Left ventricle myocardium inferior (tissue), 1 donor: Measurements from ENCODE around the gene ABCD2. TPM values are rescaled to one million over a fixed set of nuclear protein-coding genes. Genes with fewer than 3 reads are reported as not detected.

Experiments
- DNase-seq: peaks from one replicate; pipeline ENCODE4 v3.0.0-alpha.2; 2020
- H3K27ac ChIP-seq: fragments of 200-600 bp; replicated peaks from 2 replicates; pipeline ENCODE4 v1.8.0; 2021
- H3K27me3 ChIP-seq: fragments of 200-600 bp; 2 replicates; pipeline ENCODE4 v1.8.0; 2021; ENCODE audit warnings: low read depth
- H3K36me3 ChIP-seq: fragments of 200-600 bp; 2 replicates; pipeline ENCODE4 v1.8.0; 2021
- H3K4me1 ChIP-seq: fragments of 200-600 bp; 2 replicates; pipeline ENCODE4 v1.8.0; 2021
- H3K4me3 ChIP-seq: fragments of 200-600 bp; 2 replicates; pipeline ENCODE4 v1.8.0; 2021; ENCODE audit warnings: mild to moderate bottlenecking, moderate library complexity
- H3K9me3 ChIP-seq: fragments of 200-600 bp; replicated peaks from 2 replicates; pipeline ENCODE4 v1.8.0; 2021
- intact Hi-C: fragments of 100-400 bp; cut with micrococcal nuclease; formaldehyde crosslinking; loops from one replicate; pipeline ENCODE4 v1.11.0; 2022
- total RNA-seq: library from RNA; stranded (reverse); fragmentation: NEBNext Ultra II Directional; extraction: Animal tissue kit (Norgen Biotek cat#: 25700); gene quantifications from one replicate; pipeline ENCODE4 v1.2.1, GENCODE V29; 2021
- TF ChIP-seq, protein P1 (sequence below): fragments of 200-600 bp; IDR thresholded peaks from 2 replicates; pipeline ENCODE4 v1.8.0; 2021; ENCODE audit warnings: antibody characterized with exemption, mild to moderate bottlenecking, borderline replicate concordance
- donor health status: DM: no; HTN: yes; CAD: no; lungs with severe emphysema.

ABCD2 gene
- total RNA-seq, 1 donor from 2014 or later, result 6.5 TPM

DNA sequence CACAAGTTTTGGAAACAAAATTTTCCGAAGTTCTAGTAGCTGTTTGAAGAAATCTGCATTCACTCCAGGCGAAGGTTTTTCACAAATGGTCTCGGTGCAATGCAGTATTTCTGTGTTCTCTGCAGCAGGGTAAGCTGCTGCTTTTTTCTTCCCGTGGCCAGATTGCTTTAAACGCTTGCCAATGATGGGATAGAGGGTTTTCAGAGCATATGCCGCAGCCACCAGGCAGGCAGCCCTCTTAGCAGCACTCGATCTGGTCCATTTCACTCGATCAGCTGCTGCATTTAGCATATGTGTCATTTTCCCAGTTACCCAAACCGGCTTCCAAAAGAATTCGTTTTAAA, 315 bp downstream of the ABCD2 start:
- Histone ChIP-seq H3K36me3 (no peaks in the 10 kb centered on the region), H3K27me3 (no peaks in the 10 kb centered on the region), H3K9me3 (no peaks in the 10 kb centered on the region), H3K4me1 (peaks cover 23% of the 10 kb centered on the region), H3K27ac (peak overlapping the region; percentile 85), H3K4me3 (peak overlapping the region; percentile 68)
- DNase-seq, result no peak
- TF ChIP-seq, protein P1, sequence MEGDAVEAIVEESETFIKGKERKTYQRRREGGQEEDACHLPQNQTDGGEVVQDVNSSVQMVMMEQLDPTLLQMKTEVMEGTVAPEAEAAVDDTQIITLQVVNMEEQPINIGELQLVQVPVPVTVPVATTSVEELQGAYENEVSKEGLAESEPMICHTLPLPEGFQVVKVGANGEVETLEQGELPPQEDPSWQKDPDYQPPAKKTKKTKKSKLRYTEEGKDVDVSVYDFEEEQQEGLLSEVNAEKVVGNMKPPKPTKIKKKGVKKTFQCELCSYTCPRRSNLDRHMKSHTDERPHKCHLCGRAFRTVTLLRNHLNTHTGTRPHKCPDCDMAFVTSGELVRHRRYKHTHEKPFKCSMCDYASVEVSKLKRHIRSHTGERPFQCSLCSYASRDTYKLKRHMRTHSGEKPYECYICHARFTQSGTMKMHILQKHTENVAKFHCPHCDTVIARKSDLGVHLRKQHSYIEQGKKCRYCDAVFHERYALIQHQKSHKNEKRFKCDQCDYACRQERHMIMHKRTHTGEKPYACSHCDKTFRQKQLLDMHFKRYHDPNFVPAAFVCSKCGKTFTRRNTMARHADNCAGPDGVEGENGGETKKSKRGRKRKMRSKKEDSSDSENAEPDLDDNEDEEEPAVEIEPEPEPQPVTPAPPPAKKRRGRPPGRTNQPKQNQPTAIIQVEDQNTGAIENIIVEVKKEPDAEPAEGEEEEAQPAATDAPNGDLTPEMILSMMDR, result no peak
- intact Hi-C loops, result no loop called here

DNA sequence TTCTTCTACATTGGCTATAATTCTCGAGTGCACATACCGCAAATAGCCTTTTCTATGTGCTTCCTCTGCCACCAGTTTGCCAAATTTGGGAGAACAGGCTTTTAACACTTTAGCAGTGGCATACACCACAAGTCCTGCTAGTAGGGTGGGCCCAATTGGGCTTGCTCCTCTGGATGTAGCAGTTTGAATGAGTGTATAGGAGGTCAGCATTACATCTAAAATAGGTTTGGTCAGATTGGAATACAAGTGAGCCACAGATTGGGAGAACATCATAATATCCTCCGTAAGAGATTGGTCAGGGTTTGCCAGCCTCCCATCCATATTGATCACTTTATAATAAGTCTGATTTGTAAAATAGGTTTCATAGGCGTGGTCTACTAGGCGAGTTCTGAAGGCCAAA, 902 bp downstream of the ABCD2 start:
- Histone ChIP-seq H3K27ac (peak overlapping the region; percentile 85), H3K4me1 (peaks cover 27% of the 10 kb centered on the region), H3K4me3 (peak overlapping the region; percentile 68), H3K9me3 (no peaks in the 10 kb centered on the region), H3K36me3 (no peaks in the 10 kb centered on the region), H3K27me3 (no peaks in the 10 kb centered on the region)
- no peak for DNase-seq
- TF ChIP-seq, protein P1, result no peak
- intact Hi-C loops, result no loop called here

DNA sequence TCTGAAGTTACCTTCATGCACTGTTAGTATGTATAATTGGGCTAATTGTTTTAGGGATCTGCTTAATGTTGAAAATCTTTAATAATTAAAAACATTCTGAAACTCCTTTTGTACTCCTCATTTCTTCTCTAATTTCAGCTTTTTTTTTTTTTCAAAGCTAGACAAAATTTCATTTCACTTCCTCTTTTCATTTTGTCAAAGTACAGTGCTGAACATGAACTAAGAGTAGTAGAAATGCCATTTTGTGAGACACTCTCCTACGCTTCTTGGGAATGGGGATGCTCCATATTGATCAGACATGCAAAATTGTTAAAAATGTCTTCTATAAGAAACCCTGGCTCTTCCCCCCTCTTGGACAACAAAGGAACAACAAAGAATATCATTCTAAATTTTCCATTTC, 1.7 kb downstream of the ABCD2 start:
- peak overlapping the region; percentile 68 for H3K4me3 ChIP-seq
- H3K9me3 ChIP-seq, result no peaks in the 10 kb centered on the region
- no peak for DNase-seq
- intact Hi-C loops, result no loop called here
- no peaks in the 10 kb centered on the region for H3K36me3 ChIP-seq
- H3K27ac ChIP-seq, result peak overlapping the region; percentile 85
- no peaks in the 10 kb centered on the region for H3K27me3 ChIP-seq
- TF ChIP-seq, protein P1, result no peak
- H3K4me1 ChIP-seq, result peaks cover 30% of the 10 kb centered on the region

DNA sequence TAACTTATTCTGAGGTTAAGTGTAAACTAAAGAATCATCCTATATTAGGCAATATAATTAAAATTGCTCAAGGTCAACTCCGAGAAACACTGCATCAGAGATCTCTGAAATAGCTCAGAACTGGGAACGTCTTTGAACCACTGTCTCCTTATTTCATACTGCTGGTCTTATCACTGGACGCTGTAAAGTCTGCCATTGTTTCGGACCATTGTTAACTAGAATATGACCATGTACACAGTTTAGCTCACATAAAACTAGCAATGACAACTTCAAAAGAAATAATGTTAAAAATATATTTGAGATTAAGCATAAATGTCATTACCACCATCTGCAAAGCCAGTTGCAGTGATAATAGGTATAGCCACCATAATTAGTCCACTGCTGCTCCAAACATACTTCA, 2.9 kb downstream of the ABCD2 start:
- H3K27me3 ChIP-seq, result no peaks in the 10 kb centered on the region
- no peaks in the 10 kb centered on the region for H3K36me3 ChIP-seq
- H3K27ac ChIP-seq, result peak overlapping the region; percentile 85
- H3K9me3 ChIP-seq, result no peaks in the 10 kb centered on the region
- H3K4me1 ChIP-seq, result peaks cover 40% of the 10 kb centered on the region
- TF ChIP-seq, protein P1, result no peak
- H3K4me3 ChIP-seq, result peak overlapping the region; percentile 68
- no peak for DNase-seq
- intact Hi-C loops, result no loop called here

DNA sequence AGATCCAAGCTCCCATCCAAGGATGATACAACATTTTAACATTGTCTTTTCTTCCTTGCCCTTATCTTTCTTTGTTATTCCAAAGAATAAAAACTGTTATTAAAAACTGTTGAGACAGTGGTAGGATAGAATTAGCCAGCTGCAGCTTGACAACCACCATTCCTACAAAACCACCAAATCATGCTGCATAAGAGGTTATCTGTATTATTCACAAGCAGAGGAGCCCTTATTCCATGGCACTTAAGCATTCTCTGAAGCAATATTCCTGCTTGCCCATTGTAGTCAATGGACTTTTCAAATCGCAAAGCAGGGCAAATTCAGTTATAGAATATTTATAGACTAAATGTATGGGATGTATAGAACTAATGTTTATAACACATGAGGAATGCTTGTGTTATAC, 3.4 kb downstream of the ABCD2 start:
- Histone ChIP-seq H3K4me1 (peaks cover 43% of the 10 kb centered on the region), H3K36me3 (no peaks in the 10 kb centered on the region), H3K27me3 (no peaks in the 10 kb centered on the region), H3K9me3 (no peaks in the 10 kb centered on the region), H3K4me3 (peak overlapping the region; percentile 68), H3K27ac (peak overlapping the region; percentile 85)
- intact Hi-C loops, result no loop called here
- TF ChIP-seq, protein P1, result no peak
- DNase-seq, result no peak

DNA sequence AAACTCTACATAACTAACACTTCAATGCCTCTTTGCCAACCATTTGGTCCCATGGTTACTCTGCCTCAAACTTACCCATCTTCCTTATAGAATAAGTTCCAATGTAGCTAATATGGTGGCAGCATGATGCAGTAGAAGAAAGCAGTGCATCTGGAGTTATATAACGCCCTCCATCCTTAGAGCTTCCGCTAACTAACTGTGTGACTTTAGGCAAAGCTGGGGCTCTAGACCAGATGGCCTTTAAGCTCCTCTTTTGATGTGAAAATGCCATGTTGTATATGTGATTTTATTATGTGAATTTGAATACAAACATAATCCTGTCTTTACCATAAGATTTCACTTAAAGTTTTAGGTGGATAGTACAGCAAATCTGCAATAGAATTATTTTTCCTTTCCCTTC, 6.1 kb downstream of the ABCD2 start:
- Histone ChIP-seq H3K27me3 (no peaks in the 10 kb centered on the region), H3K9me3 (no peaks in the 10 kb centered on the region), H3K27ac (peak overlapping the region; percentile 85), H3K4me3 (peak overlapping the region; percentile 68), H3K4me1 (peaks cover 39% of the 10 kb centered on the region), H3K36me3 (no peaks in the 10 kb centered on the region)
- no peak for DNase-seq
- intact Hi-C loops, result no loop called here
- TF ChIP-seq, protein P1, result no peak
